Gastrocnemius medialis (tissue), 4 donors: ENCODE results near the gene COL20A1.

ENCODE experiments used
- POLR2A ChIP-seq, 2 donors: fragments of 450-650 bp; IDR thresholded peaks; one replicate each; pipeline ENCODE4 v1.6.1; 2017; ENCODE audit warnings: antibody characterized with exemption in 2 of 2, mild to moderate bottlenecking in 2 of 2, moderate library complexity in 2 of 2
- TF ChIP-seq, protein P1 (sequence below), 5 experiments: fragments of 450-650 bp in 3 of 5; fragments of 200-600 bp in 2 of 5; sonication (generic) in 2 of 5; IDR thresholded peaks in 4 of 5; conservative IDR thresholded peaks in 1 of 5; 1 replicate in 4 of 5; 2 replicates in 1 of 5; pipeline ENCODE4 v1.5.1; 2016 to 2019; ENCODE audit warnings: antibody characterized with exemption in 5 of 5, mild to moderate bottlenecking in 3 of 5, moderate library complexity in 3 of 5

DNA sequence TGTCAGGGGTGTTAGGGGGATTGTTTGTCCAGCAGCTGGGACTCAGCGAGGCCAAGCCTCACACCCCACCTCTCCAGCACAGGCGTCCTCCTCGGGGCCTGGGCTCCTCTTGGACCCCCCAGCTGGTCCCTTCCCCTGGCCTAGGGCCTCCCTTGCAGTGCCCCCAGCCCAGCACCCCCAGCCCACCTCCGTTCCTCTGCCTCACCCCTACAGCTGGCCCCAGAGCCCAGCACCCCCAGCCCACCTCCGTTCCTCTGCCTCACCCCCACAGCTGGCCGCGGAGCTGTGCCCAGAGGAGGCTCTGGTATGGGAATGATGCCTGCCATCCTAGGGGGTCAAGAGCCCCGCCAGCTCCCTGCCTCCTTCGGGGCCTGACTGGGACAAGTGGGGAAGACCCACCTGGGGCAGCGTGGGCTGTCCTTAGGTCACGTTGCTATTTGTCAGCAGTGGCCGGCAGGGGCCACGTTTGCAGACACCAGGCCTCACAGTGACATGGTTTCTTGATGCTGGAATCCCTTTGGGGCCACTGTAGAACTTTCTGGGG lies 7.9 kb upstream of the COL20A1 start:
- TF ChIP-seq, protein P1, sequence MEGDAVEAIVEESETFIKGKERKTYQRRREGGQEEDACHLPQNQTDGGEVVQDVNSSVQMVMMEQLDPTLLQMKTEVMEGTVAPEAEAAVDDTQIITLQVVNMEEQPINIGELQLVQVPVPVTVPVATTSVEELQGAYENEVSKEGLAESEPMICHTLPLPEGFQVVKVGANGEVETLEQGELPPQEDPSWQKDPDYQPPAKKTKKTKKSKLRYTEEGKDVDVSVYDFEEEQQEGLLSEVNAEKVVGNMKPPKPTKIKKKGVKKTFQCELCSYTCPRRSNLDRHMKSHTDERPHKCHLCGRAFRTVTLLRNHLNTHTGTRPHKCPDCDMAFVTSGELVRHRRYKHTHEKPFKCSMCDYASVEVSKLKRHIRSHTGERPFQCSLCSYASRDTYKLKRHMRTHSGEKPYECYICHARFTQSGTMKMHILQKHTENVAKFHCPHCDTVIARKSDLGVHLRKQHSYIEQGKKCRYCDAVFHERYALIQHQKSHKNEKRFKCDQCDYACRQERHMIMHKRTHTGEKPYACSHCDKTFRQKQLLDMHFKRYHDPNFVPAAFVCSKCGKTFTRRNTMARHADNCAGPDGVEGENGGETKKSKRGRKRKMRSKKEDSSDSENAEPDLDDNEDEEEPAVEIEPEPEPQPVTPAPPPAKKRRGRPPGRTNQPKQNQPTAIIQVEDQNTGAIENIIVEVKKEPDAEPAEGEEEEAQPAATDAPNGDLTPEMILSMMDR (IDR thresholded peaks at IDR 0.05 in 4 of 5, conservative IDR thresholded peaks at IDR 0.05 in 1 of 5), result no peak
- TF ChIP-seq POLR2A (IDR thresholded peaks at IDR 0.05), result no peak
